HG03103 (cell line): ENCODE data around the gene PTPN14.

ENCODE experiments used
- ATAC-seq: cut with Tn5 transposase; IDR thresholded peaks from one replicate; pipeline ENCODE4 v1.9.1; 2021; ENCODE audit warnings: low read depth; ENCODE audit not compliant: unreplicated experiment

The PTPN14 gene

GRCh38 chr1:214380396-214380795, 171.0 kb downstream of the PTPN14 start:
- no peak for ATAC-seq

GRCh38 chr1:214379236-214379970, 172.0 kb downstream of the PTPN14 start:
- ATAC-seq: no peak

GRCh38 chr1:214378492-214378891, 172.9 kb downstream of the PTPN14 start:
- no peak for ATAC-seq

DNA sequence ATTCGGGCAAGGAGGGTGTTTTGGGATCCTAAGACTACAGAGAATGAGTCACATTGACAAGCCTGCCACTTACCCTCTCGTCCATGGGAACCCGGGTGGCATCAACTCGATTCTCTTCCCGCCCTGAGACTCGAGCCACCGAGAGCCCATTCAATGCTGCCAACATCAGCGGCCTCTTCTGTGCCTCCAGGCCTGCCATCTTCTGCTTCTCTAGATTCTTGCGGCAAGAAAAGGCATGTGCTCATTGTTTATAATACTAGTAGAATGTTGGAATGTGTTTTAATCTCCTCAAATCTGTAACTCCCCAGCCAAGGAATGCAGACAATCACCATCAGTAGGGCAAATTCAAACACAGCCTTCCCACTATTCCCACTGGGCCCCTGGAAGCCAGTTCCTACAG, 173.5 kb downstream of the PTPN14 start:
- ATAC-seq: no peak

DNA sequence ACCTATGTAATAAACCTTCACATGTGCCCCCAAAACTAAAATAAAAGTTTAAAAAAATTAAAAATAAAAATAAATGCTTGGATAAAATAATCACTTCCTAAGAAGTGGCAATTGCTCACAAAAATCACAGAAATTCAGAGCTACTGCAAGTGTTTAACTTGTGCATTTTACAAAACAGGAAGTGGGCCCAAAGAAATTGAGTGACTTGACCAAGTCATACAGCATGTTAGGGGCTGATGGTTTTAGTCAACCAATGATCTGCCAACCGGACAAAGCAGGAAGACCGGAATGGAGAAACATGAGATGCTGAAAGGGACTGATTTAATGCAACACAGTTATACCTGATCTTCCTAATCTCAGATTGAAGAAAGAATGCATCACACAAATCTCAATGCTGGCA, 173.9 kb downstream of the PTPN14 start:
- ATAC-seq: no peak

DNA sequence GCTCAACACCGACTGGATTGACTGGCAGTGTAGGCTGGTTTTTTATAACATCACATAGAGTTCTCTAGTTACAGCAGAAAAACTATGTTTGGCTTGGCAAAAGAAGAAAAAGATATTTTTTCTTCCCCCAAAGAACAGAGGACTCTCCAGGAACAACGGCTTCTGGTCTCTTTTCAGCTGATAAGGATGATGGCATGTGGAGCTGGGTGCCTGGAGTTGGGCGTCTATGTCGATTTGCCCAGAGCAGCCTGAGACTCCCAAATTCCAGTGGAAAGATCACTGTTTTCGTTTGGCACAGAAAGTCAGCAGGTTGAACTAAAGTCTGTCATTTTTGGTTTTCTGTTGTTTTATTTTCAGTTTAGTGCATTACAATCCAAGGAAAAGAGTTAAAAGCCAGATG, 179.3 kb downstream of the PTPN14 start:
- no peak for ATAC-seq

- no peak for ATAC-seq
These were observed 180.8 kb downstream of the PTPN14 start for GRCh38 chr1:214370615-214371014.

DNA sequence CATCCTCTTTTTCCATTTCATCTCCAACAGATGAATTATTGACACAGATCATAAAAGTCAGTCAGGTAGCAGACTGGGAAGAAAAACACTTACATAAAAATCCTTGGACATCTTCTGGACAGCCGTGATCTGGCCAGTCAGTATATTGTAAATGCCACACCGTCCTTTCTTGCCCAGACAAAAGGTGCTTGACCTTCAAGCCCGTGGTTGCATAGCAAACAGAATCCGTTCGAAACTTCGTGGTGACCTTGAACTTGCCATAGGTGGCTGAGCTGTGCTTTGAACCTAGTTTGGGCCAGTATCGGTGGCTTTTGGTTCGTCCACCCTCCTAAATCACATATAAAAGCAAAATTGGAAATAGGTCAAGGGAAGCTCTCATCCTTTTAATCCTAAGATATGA, 182.0 kb downstream of the PTPN14 start:
- no peak for ATAC-seq

- no peak for ATAC-seq
These were observed 183.6 kb downstream of the PTPN14 start for GRCh38 chr1:214367841-214368240.

DNA sequence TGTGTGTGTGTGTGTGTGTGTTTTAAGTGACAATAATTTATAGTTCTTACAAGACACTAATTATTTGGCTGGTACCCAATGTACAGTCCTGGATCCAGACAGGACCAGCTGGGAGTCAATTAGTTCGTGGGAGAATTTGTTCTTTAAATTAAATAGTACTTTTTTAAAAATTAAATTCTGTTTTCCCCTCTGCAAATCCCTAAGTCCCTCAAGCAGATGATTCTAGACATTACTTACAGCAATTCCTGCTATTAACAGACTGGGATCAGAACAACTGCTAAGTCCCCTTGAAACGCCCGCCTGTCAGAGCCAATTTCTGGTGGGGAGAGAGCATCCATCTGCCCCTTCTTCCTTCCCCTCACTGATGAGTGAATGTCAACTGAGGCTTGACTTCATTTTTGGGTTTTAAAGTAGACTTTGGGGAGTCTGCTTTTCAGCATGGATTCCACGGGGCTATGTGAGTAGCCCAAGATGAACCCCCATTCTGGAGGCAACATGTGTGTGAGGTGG, 186.6 kb downstream of the PTPN14 start:
- no peak for ATAC-seq

DNA sequence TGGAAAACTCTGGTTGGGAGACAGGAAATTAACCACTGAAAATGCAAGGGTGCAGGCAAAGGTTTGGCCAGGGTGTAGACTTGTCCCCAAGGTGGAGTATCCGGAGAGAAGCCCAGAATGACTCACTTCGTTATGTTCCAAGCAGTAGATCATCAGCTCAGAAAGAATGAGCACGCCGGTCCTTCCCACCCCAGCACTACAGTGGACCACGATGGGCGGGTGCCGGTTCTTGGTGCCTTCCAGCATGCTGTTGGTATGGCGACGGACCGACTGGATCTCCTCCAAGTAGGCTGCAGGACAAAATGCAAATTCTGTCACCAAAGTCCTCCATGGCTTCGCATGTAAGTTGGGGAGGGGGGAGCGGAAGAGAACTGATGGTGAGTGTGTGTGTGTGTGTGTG, 187.0 kb downstream of the PTPN14 start:
- ATAC-seq: no peak

GRCh38 chr1:214363386-214363785, 188.0 kb downstream of the PTPN14 start:
- no peak for ATAC-seq

GRCh38 chr1:214362188-214362882, 189.1 kb downstream of the PTPN14 start:
- no peak for ATAC-seq

GRCh38 chr1:214361636-214362035, 189.8 kb downstream of the PTPN14 start:
- ATAC-seq: no peak

DNA sequence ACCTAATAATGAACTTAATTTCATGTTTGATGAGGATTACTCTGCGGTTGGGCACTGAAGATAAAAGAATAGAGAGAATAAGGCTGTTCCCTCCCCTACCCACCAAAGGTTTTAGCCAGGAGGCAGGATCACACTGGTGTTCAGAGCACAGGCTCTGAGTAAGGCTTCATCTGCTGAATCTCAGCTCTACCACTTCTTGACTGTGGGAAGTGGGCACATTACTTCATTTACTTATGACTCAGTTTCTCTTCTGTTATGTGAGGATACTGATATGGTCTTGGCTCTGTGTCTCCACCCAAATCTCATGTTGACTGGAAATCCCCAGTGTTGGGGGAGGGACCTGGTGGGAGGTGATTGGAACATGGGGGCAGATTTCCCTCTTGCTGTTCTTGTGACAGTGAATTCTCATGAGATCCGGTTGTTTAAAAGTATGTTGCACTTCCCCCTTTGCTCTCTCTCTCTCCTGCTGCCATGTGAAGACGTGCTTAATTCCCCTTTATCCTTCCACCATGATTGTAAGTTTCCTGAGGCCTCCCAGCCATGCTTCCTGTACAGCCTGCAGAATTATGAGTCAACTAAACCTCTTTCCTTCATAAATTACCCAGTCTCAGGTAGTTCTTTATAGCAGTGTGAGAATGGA, 190.8 kb downstream of the PTPN14 start:
- ATAC-seq: no peak

GRCh38 chr1:214360116-214360515, 191.3 kb downstream of the PTPN14 start:
- ATAC-seq: no peak

DNA sequence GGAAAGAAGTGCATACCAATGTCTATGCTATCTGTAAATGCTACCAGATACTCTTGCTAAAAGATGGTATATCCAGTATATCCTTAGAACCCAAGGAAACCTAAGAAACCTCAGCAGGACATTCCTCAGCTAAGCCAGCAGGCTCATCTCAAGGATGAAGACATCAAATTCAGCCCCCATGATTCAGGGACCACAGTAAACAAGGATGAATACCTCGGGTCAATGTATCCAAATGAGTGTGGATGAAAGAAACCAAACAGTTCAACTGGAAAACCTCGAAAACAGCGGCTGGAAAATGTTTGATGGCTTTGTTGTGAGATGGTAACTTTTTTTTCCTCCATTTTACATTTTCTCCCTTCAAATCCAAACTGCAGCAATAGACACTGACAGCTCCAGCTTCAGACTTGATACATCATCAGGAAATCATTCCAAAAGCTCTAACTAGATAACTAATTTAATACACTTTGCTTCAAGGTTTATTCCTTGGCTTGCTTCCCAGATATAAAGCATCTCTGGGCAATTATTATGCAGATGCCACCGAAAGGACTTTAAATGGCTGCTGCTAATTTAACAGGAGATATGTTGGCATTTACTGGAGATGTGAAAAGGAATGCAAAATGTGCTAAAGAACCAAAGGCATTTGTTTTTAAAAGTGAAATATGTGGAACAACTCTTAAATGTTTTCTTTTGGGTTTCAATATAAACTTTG, 196.8 kb downstream of the PTPN14 start:
- ATAC-seq: no peak

DNA sequence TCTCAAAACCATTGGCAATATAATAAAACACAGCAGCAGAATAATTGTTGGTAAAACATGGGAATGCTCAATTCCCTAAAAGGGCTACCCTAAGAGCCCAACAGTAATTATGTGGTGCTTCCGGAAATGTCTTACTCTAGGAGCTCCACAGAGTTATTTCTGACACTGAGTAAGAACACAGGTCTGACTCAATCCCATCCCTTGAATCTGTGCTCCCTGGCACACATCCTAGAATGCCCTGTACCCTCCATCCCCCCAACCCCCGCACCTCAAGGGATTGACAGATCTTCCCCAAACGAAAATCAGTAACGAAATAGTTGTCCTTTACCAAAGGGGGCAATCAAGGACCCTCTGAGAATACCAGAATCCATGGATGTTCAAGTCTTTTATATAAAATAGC, 198.6 kb downstream of the PTPN14 start:
- no peak for ATAC-seq

DNA sequence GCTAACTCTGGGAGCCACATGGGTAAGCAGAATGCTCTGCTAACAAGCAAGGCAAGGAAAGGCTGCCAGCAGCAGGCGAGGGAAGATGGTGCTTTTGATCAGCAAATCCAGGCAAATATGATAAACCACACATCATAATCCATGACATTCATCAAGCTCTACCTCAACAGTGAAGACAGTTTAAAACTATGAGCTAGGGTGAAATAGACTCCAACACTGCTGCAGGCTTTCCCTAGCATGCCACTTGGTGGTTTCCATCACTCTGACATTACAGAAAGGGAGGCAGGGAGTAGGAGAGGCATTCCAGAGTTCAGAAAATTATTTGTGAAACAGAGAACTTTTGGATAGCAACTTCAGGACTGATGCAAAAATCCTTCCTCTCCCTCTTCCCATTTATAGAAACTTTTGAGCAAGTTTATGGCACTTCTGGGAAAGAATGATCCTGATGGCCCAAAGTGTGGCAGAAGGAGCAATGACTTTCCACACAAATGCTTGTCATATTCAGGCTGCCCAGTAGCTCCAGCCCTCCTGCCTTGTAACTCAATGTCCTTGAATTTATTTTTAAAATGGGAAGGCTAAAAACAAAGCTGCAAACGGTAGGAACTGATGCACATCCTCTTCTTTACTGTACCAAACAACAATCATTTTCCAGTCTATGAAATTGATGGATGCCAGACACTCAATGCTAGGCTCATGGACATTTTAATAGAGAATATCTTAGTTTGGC, 199.7 kb downstream of the PTPN14 start:
- ATAC-seq: no peak

GRCh38 chr1:214349781-214350180, 201.6 kb downstream of the PTPN14 start:
- ATAC-seq: no peak
